Neural cell (in vitro differentiated cells): ENCODE measurements around the gene FOXD2. TPM values are rescaled to one million over a fixed set of nuclear protein-coding genes. Genes with fewer than 3 reads are reported as not detected.

Experiments used
- H2AFZ ChIP-seq: fragments of 200-600, 300-800 bp; sonication (generic), shearing (Covaris generic); 2 replicates; pipeline ENCODE4 v1.6.0; 2014; ENCODE audit warnings: low read depth, mild to moderate bottlenecking, antibody characterized with exemption, low read length, moderate library complexity
- H3F3A ChIP-seq: fragments of 200-600 bp; shearing (Covaris generic); 2 replicates; pipeline ENCODE4 v1.6.1; 2016; ENCODE audit warnings: mild to moderate bottlenecking, moderate library complexity, mixed read lengths, antibody characterized with exemption, low read length; ENCODE audit not compliant: insufficient read depth, poor library complexity, severe bottlenecking
- H3K27ac ChIP-seq: fragments of 200-600, 300-800 bp; sonication (generic), shearing (Covaris generic); 2 replicates; pipeline ENCODE4 v1.5.1; 2014; ENCODE audit warnings: mild to moderate bottlenecking, low read length, moderate library complexity
- H3K27me3 ChIP-seq: fragments of 300-800, 200-600 bp; sonication (generic), shearing (Covaris generic); 2 replicates; pipeline ENCODE4 v1.6.0; 2014; ENCODE audit warnings: mild to moderate bottlenecking, low read depth, low read length, moderate library complexity; ENCODE audit not compliant: insufficient read depth
- H3K36me3 ChIP-seq: fragments of 300-800, 200-600 bp; sonication (generic), shearing (Covaris generic); 2 replicates; pipeline ENCODE4 v1.5.1; 2014; ENCODE audit warnings: mild to moderate bottlenecking, antibody characterized with exemption, low read length, moderate library complexity; ENCODE audit not compliant: insufficient read depth
- H3K4me2 ChIP-seq: fragments of 300-800, 200-600 bp; sonication (generic), shearing (Covaris generic); 2 replicates; pipeline ENCODE4 v1.6.0; 2014; ENCODE audit warnings: mild to moderate bottlenecking, low read length
- H3K4me3 ChIP-seq: fragments of 300-800, 200-600 bp; sonication (generic), shearing (Covaris generic); 2 replicates; pipeline ENCODE4 v1.5.1; 2014; ENCODE audit warnings: mild to moderate bottlenecking, low read length, moderate library complexity
- H3K79me2 ChIP-seq: fragments of 200-600 bp; shearing (Covaris generic); replicated peaks from 2 replicates; pipeline ENCODE4 v1.6.0; 2014; ENCODE audit warnings: mild to moderate bottlenecking, low read length, moderate library complexity; ENCODE audit not compliant: insufficient read depth
- H3K9ac ChIP-seq: fragments of 300-800, 200-600 bp; sonication (generic), shearing (Covaris generic); 2 replicates; pipeline ENCODE4 v1.6.1; 2016; ENCODE audit warnings: mild to moderate bottlenecking, low read length, mixed read lengths
- H3K9me2 ChIP-seq: fragments of 200-600 bp; shearing (Covaris generic); 2 replicates; pipeline ENCODE4 v1.6.1; 2016; ENCODE audit warnings: mild to moderate bottlenecking, low read length, mixed read lengths; ENCODE audit not compliant: insufficient read depth
- H3K9me3 ChIP-seq: fragments of 200-600, 300-800 bp; sonication (generic), shearing (Covaris generic); 2 replicates; pipeline ENCODE4 v1.6.1; 2016; ENCODE audit warnings: mild to moderate bottlenecking, mixed run types, low read length, moderate library complexity, mixed read lengths
- H4K20me1 ChIP-seq: fragments of 200-600 bp; shearing (Covaris generic); 2 replicates; pipeline ENCODE4 v1.6.1; 2016; ENCODE audit warnings: mild to moderate bottlenecking, mixed run types; ENCODE audit not compliant: insufficient read depth
- CTCF ChIP-seq: fragments of 450-650 bp; IDR thresholded peaks from 2 replicates; pipeline ENCODE4 v1.5.1; 2014; ENCODE audit warnings: antibody characterized with exemption, mild to moderate bottlenecking, moderate library complexity; ENCODE audit not compliant: poor library complexity, severe bottlenecking
- EZH2 ChIP-seq: fragments of 200-600, 300-800 bp; shearing (Covaris generic), sonication (generic); IDR thresholded peaks from 2 replicates; pipeline ENCODE4 v1.6.1; 2014; ENCODE audit warnings: antibody characterized with exemption, low read length, borderline replicate concordance, mild to moderate bottlenecking; ENCODE audit not compliant: insufficient read depth, poor library complexity, severe bottlenecking
- MXI1 ChIP-seq: fragments of 450-650 bp; conservative IDR thresholded peaks from 2 replicates; pipeline ENCODE4 v1.6.1; 2014; ENCODE audit warnings: antibody characterized with exemption, mild to moderate bottlenecking; ENCODE audit not compliant: poor library complexity, severe bottlenecking
- POLR2AphosphoS5 ChIP-seq: IDR thresholded peaks from 2 replicates; pipeline ENCODE4 v1.6.1; 2012
- RAD21 ChIP-seq: fragments of 450-650 bp; conservative IDR thresholded peaks from 2 replicates; pipeline ENCODE4 v1.6.1; 2014; ENCODE audit warnings: antibody characterized with exemption, mild to moderate bottlenecking, moderate library complexity
- SMC3 ChIP-seq: fragments of 450-650 bp; conservative IDR thresholded peaks from 2 replicates; pipeline ENCODE4 v1.6.1; 2014; ENCODE audit warnings: antibody characterized with exemption, mild to moderate bottlenecking, moderate library complexity; ENCODE audit not compliant: poor library complexity
- TAF1 ChIP-seq: IDR thresholded peaks from 2 replicates; pipeline ENCODE4 v1.6.1; 2012; ENCODE audit warnings: low read depth
- polyA plus RNA-seq: library from polyadenylated mRNA; depleted of rRNA; stranded (reverse); fragments of >200 nt; gene quantifications from 2 replicates; pipeline ENCODE4 v1.2.3, GENCODE V29; 2014
- TF ChIP-seq, protein P1 (sequence below): IDR thresholded peaks from 2 replicates; pipeline ENCODE4 v1.6.1; 2012; ENCODE audit warnings: borderline replicate concordance

FOXD2 gene
- polyA plus RNA-seq, 1 donor from 2014 or later = not detected

- H3K9ac ChIP-seq = no peak overlapping the region
- H2AFZ ChIP-seq = no peak overlapping the region
- H3K79me2 ChIP-seq = no peaks in the 10 kb centered on the region
- no peaks in the 10 kb centered on the region for H3K36me3 ChIP-seq
- H3K4me3 ChIP-seq = no peak overlapping the region
- no peak overlapping the region for H3K4me2 ChIP-seq
- no peaks in the 10 kb centered on the region for H3K9me2 ChIP-seq
- H3K9me3 ChIP-seq = no peaks in the 10 kb centered on the region
- no peaks in the 10 kb centered on the region for H4K20me1 ChIP-seq
- no peak for TF ChIP-seq RAD21
- TF ChIP-seq POLR2AphosphoS5 = no peak
- TF ChIP-seq, protein P1, sequence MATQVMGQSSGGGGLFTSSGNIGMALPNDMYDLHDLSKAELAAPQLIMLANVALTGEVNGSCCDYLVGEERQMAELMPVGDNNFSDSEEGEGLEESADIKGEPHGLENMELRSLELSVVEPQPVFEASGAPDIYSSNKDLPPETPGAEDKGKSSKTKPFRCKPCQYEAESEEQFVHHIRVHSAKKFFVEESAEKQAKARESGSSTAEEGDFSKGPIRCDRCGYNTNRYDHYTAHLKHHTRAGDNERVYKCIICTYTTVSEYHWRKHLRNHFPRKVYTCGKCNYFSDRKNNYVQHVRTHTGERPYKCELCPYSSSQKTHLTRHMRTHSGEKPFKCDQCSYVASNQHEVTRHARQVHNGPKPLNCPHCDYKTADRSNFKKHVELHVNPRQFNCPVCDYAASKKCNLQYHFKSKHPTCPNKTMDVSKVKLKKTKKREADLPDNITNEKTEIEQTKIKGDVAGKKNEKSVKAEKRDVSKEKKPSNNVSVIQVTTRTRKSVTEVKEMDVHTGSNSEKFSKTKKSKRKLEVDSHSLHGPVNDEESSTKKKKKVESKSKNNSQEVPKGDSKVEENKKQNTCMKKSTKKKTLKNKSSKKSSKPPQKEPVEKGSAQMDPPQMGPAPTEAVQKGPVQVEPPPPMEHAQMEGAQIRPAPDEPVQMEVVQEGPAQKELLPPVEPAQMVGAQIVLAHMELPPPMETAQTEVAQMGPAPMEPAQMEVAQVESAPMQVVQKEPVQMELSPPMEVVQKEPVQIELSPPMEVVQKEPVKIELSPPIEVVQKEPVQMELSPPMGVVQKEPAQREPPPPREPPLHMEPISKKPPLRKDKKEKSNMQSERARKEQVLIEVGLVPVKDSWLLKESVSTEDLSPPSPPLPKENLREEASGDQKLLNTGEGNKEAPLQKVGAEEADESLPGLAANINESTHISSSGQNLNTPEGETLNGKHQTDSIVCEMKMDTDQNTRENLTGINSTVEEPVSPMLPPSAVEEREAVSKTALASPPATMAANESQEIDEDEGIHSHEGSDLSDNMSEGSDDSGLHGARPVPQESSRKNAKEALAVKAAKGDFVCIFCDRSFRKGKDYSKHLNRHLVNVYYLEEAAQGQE = no peak
- TF ChIP-seq EZH2 = no peak
- no peak for TF ChIP-seq MXI1
- no peak for TF ChIP-seq CTCF
- TF ChIP-seq SMC3 = no peak
- TF ChIP-seq TAF1 = no peak
- H3F3A ChIP-seq = no peaks in the 10 kb centered on the region
- peaks cover 31% of the 10 kb centered on the region for H3K27me3 ChIP-seq
- H3K27ac ChIP-seq = no peak overlapping the region
Observed at GRCh38 chr1:47412437-47412836, 25.4 kb upstream of the FOXD2 start.

DNA sequence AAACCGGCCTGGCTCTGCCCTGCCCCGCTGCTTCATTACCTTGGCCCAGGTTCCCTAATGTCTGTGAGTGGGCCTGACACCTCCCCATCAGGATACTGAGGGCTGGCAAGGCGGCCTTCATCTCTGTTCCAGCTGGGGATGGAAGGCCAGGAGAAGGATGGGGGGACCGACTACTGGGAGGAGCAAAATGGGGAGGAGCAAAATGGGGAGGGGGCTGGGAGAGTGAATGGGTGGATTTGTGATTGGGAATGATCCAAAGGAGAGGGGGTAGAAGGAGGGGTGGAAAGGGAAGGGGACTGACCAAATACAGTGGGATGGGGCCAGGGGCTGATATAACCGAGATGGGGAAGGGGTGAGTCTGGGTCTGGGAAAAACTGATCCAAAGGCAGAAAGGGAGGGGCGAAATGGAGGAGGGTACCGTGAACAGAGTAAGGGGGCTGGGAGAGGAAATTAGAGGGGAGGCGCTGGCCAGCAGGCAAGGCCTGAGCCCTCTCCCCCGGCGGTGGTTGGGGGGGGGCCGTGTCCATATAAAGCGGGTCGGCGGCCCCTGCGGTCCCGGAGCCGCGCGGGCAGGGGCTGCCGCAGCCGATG is 22.0 kb upstream of the FOXD2 start, which contains the start of gene FOXE3:
FOXE3 (plus strand) TSS at position 558 of the 591 bp plus-strand sequence; CDS start at position 589, 31 bp downstream.
- no peaks in the 10 kb centered on the region for H3K9me3 ChIP-seq
- H3K4me3 ChIP-seq = peak within 1 kb of the TSS; percentile 61
- no peak within 1 kb of the TSS for H2AFZ ChIP-seq
- TF ChIP-seq RAD21 = no peak
- TF ChIP-seq EZH2 = peak; percentile 30
- H3F3A ChIP-seq = no peaks in the 10 kb centered on the region
- no peaks in the 10 kb centered on the region for H4K20me1 ChIP-seq
- H3K9ac ChIP-seq = no peak within 1 kb of the TSS
- H3K4me2 ChIP-seq = no peak within 1 kb of the TSS
- peaks cover 65% of the 10 kb centered on the region for H3K27me3 ChIP-seq
- no peak within 1 kb of the TSS for H3K27ac ChIP-seq
- H3K9me2 ChIP-seq = no peaks in the 10 kb centered on the region
- no peaks in the 10 kb centered on the region for H3K79me2 ChIP-seq
- no peaks in the 10 kb centered on the region for H3K36me3 ChIP-seq
